ENCODE results near the gene PARP11. TPM values are rescaled to one million over a fixed set of nuclear protein-coding genes. Genes with fewer than 3 reads are reported as not detected.

PARP11 gene
- total RNA-seq, 1 experiment from 2014 or later: not detected

DNA sequence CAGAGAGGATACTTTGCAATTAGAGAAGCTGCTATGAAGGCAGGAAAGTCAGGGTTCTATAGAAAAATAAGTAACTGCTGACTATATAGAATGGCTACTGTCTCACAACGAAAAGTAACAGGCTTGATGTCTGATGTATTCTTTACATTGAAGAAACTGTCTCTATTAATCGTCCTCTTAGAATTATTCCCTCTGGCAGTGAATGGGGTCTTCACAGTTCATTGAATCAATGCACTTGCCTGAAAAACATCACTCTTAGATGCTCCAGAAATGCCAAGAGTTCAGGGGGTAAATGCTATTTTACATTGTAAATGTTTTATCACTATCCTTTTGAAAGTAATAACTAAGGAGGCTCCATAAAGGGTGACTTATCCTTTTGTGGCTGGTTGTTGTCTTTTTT, 82.6 kb downstream of the PARP11 start:
- Histone ChIP-seq H3K27me3 (ENCODE audit: insufficient read depth, low read depth) (peaks cover 59% of the 10 kb centered on the region), H3K4me1 (replicated peaks; ENCODE audit: insufficient read depth) (no peaks in the 10 kb centered on the region), H3K27ac (no peak overlapping the region), H2AFZ (no peak overlapping the region), H3F3A (ENCODE audit: insufficient read depth, low read depth) (no peaks in the 10 kb centered on the region), H3K36me3 (ENCODE audit: low read depth) (no peaks in the 10 kb centered on the region), H3K79me2 (ENCODE audit: low read depth) (no peaks in the 10 kb centered on the region), H4K20me1 (ENCODE audit: insufficient read depth) (no peaks in the 10 kb centered on the region), H3K9me3 (ENCODE audit: insufficient read depth, low read depth) (no peaks in the 10 kb centered on the region), H3K9me2 (ENCODE audit: insufficient read depth) (no peaks in the 10 kb centered on the region), H3K4me2 (no peak overlapping the region), H3K4me3 (no peak overlapping the region)
- TF ChIP-seq, protein P1, sequence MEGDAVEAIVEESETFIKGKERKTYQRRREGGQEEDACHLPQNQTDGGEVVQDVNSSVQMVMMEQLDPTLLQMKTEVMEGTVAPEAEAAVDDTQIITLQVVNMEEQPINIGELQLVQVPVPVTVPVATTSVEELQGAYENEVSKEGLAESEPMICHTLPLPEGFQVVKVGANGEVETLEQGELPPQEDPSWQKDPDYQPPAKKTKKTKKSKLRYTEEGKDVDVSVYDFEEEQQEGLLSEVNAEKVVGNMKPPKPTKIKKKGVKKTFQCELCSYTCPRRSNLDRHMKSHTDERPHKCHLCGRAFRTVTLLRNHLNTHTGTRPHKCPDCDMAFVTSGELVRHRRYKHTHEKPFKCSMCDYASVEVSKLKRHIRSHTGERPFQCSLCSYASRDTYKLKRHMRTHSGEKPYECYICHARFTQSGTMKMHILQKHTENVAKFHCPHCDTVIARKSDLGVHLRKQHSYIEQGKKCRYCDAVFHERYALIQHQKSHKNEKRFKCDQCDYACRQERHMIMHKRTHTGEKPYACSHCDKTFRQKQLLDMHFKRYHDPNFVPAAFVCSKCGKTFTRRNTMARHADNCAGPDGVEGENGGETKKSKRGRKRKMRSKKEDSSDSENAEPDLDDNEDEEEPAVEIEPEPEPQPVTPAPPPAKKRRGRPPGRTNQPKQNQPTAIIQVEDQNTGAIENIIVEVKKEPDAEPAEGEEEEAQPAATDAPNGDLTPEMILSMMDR (conservative IDR thresholded peaks at IDR 0.05): no peak
- no peak for TF ChIP-seq EZH2 (IDR thresholded peaks at IDR 0.05; ENCODE audit: low read depth)
- BruUV-seq (replicated peaks): no TSS peak
- ChIA-PET POLR2A (ENCODE audit: unreplicated experiment) (no interaction called here), CTCF (no interaction called here)
- DNase-seq: no peak
- intact Hi-C loops (cut with micrococcal nuclease; ENCODE audit: unreplicated experiment): no loop called here

DNA sequence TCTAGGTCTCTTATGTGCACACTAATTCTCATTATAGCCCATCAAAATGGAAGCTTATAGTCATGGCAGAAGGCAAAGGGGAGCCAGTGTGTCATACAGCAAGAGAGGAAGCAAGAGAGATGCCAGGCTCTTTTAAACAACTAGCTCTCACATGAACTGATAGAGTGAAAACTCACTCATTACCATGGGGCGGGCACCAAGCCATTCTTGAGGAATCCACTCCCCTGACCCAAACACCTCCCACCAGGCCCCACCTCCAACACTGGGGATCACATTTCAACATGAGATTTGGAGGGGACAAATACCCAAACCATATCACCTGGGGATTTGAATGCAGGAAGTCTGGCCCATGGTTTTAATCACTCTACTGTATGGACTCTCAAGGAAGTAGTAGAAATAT, 83.4 kb downstream of the PARP11 start:
- intact Hi-C loops (cut with micrococcal nuclease; ENCODE audit: unreplicated experiment): no loop called here
- no peaks in the 10 kb centered on the region for H3F3A ChIP-seq (ENCODE audit: insufficient read depth, low read depth)
- H3K79me2 ChIP-seq (ENCODE audit: low read depth): no peaks in the 10 kb centered on the region
- no peak overlapping the region for H3K4me3 ChIP-seq
- POLR2A ChIA-PET (ENCODE audit: unreplicated experiment): no interaction called here
- no peaks in the 10 kb centered on the region for H4K20me1 ChIP-seq (ENCODE audit: insufficient read depth)
- CTCF ChIA-PET: no interaction called here
- no peak for TF ChIP-seq EZH2 (IDR thresholded peaks at IDR 0.05; ENCODE audit: low read depth)
- TF ChIP-seq, protein P1 (conservative IDR thresholded peaks at IDR 0.05): no peak
- no peak overlapping the region for H3K4me2 ChIP-seq
- H3K9me3 ChIP-seq (ENCODE audit: insufficient read depth, low read depth): no peaks in the 10 kb centered on the region
- no peak overlapping the region for H3K27ac ChIP-seq
- BruUV-seq (replicated peaks): no TSS peak
- H3K9me2 ChIP-seq (ENCODE audit: insufficient read depth): no peaks in the 10 kb centered on the region
- DNase-seq: no peak
- no peak overlapping the region for H2AFZ ChIP-seq
- H3K27me3 ChIP-seq (ENCODE audit: insufficient read depth, low read depth): peaks cover 61% of the 10 kb centered on the region
- H3K4me1 ChIP-seq (replicated peaks; ENCODE audit: insufficient read depth): no peaks in the 10 kb centered on the region
- no peaks in the 10 kb centered on the region for H3K36me3 ChIP-seq (ENCODE audit: low read depth)

DNA sequence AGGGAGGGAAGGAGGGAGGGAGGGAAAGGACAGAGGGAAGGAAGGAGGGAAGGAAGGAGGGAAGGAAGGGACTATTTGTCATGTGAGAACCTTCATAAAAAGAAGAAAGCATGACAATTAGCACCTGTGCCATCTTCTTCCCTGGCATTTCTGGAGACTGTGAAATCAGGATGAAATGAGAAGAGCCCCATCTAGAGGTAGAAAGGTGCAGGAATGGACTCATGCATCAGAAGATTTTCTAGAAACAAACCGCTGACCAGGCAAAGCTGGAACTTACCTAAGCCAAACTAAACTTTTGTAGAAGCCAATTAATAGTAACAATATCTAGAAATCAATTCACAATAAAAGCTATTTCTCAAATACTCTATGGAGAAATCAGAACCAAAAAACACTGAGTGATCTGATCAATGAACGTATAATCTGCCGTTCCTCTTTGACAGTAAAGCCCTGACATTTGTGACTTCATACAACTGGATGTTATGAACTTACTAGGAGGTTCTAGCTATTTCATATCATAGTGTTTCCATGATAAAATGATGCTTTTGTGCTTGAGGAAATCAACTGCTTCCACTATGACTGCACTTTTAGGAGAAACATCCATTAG, 95.9 kb downstream of the PARP11 start:
- no peak overlapping the region for H3K27ac ChIP-seq
- no peak overlapping the region for H3K4me2 ChIP-seq
- ChIA-PET POLR2A (ENCODE audit: unreplicated experiment) (no interaction called here), CTCF (interaction anchor here (0.6 to 0.8 kb wide), 2 partner anchors 408 to 477 kb away, joined by 3 to 4 read pairs; no protein-coding TSS in a partner anchor)
- no TSS peak for BruUV-seq (replicated peaks)
- H3K36me3 ChIP-seq (ENCODE audit: low read depth): no peaks in the 10 kb centered on the region
- no peak overlapping the region for H3K4me3 ChIP-seq
- H2AFZ ChIP-seq: no peak overlapping the region
- peak in 1 of 2 experiments; percentile 5 for DNase-seq
- H3K4me1 ChIP-seq (replicated peaks; ENCODE audit: insufficient read depth): no peaks in the 10 kb centered on the region
- H3K9me2 ChIP-seq (ENCODE audit: insufficient read depth): no peaks in the 10 kb centered on the region
- no peaks in the 10 kb centered on the region for H3F3A ChIP-seq (ENCODE audit: insufficient read depth, low read depth)
- H3K9me3 ChIP-seq (ENCODE audit: insufficient read depth, low read depth): no peaks in the 10 kb centered on the region
- H3K27me3 ChIP-seq (ENCODE audit: insufficient read depth, low read depth): peaks cover 17% of the 10 kb centered on the region; the same call in 1 of the 2 replicates
- no peaks in the 10 kb centered on the region for H4K20me1 ChIP-seq (ENCODE audit: insufficient read depth)
- TF ChIP-seq, protein P1 (conservative IDR thresholded peaks at IDR 0.05): peak; percentile 70
- TF ChIP-seq EZH2 (IDR thresholded peaks at IDR 0.05; ENCODE audit: low read depth): no peak
- H3K79me2 ChIP-seq (ENCODE audit: low read depth): no peaks in the 10 kb centered on the region
- intact Hi-C loops (cut with micrococcal nuclease; ENCODE audit: unreplicated experiment): loop anchor here (1.0 kb wide), 1 partner anchor 477 kb away; no protein-coding TSS in a partner anchor
